GM18511 (cell line): ENCODE data around the gene MYLK.
A peak's percentile ranks its signal among the peaks of the same experiment; 100 is the strongest.

Experiments
- ATAC-seq: cut with Tn5 transposase; IDR thresholded peaks from one replicate; pipeline ENCODE4 v1.9.1; 2021; ENCODE audit warnings: mild to moderate bottlenecking, moderate library complexity; ENCODE audit not compliant: unreplicated experiment

Gene MYLK

DNA sequence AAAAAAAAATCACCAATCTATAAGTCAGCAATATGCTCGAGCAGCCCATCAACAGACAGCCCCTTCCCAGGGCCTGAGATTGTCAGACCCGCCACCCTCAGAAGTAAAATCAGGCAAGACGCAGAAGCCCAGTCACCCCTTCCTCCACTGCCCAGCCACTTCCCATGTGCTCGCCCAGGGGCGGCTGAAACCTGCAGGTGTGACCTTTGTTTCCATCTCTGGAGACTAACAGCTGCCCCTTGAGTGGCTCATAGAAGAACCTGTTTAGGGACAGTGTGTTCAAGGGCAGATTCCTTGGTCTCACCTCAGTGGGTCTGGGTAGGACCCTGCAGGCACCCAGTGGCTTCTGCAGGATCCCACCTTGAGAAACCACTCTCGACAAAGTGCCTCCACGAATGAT lies 105.6 kb downstream of the MYLK start:
- no peak for ATAC-seq

DNA sequence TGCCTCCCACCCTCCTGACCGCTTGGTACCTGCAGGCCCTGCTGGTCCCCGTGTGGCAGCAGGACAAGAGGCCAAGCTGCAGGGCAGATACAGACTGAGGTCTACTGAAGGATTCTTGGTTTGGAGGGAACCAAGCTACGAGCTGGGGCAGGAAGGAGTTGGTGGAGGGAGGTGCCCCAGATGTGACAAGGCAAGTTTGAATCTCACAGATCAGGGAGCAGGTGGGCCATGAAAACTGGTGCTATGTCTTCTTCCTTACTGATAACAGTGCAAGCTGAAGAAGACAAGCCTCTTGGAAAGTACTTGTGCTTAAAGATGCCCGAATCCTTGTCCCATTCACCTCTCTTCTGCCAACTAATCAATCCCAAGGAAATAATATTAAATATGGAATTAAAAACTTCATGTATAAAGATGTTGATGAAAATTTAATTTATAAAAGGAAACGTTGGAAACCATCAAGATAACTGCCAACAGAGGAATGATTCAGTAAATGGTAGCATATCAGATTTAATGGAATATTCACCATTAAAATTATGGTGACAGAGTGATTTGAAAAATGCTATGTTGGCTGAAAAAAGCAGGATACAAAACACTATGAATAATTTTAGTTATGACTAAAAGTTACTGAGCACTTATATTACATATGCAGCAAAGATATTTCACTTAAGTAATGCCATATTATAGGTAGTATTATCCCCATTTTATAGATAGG lies 107.9 kb downstream of the MYLK start:
- no peak for ATAC-seq

DNA sequence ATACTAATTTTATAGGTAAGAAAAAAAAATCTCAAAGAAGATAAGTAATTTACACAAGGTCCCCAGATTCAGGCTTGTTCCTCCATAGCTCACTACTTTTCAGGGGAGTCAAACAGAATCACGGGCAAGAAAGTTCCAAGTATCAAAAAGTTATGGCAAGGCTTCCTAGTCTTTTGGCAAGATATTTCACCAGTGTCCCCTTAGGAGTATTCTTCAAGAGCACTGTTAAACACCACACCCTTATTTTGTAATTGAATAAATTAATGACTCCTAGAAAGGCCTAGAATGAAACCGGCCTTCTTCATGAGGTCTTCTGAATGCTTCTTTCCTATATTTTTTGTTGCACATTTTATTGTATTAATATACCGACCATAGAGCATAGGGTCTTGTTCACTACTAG lies 109.7 kb downstream of the MYLK start:
- ATAC-seq = no peak

DNA sequence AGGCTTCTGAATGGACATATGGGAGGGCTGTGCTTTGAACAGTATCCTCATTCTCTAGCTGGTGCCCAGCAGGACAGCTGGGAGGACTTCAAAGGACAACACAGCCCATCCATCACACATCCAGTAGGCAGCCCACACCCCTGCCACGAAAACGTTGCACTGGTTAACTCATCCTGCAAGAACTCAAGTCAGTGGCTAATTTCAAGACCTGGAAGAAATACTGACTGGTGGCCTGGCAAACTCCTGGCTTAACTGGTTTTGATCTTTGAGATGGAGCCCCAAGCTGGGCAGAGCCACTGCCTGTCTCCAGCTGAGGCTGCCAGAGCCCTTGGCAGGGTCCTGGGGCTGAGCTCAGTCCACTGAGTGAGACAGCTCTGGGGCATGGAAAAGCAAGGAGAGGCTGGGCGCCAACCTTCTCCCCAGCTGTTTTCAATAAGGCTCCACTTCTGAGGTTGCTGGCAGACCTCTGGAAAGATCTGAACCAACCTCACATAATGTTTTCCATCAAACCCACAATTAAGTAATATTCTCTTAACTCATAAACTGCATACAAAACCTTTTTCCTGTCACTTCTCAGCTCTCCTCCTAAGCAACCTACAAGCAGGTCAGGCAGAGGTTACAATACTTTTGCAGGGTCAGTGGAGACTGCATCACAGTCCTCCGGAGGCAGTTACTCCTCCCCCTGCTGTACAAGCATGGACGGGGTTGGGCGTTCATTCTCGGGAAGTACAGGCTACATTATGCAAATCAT lies 110.3 kb downstream of the MYLK start:
- no peak for ATAC-seq

DNA sequence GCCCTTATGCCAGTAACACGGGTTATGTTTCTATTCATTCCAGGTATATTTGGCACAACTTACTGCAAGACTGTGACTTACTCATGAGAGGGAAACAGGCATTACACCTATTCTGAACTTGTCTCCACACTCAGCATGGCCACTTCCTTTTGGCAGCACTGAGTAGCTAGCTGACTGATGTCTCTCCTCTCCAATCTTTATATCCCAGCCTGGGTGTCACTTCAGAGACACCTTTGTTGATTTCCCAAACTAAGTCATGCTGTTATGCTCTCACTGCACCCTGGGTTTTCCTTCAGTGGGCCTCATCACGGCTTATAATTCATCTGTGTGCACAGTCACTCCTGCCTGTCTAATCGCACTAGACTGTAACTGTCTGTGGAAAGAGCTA lies 114.8 kb downstream of the MYLK start:
- ATAC-seq = no peak

- no peak for ATAC-seq
These were observed 115.4 kb downstream of the MYLK start for GRCh38 chr3:123768480-123769355.

DNA sequence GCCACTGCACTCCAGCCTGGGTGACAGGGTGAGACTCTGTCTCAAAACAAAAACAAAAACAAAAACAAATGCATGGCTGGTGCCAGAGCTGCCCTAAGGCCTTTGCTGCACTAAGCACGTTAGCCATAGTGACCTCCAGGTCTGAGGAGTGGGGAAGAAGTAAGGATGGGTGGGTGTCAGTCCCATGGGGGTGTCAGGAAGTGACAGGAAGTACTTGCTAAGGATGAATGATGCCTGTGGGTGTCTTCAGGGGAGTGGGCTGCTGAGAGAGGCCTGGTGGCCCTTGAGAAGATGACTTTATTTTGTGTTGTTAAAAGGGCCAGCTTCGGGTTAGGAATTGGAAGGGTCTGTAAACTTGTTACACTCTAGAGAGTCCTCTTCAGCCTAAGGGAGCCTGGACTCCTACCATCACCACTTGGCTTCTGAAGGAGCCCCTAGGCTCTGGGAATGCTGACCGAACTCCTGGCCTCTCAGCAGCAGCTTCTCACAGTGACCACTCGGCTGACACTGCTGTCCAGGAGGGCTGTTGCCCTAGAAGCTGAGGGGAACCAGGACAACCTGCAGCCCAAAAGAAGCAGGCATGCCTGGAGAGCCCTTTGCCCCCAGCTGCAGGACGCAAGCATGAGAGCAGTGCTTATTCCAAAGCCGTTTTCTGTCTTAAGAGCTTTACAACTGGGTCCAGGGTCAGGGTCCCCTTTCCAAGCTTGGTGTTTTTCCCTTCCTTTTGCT lies 116.4 kb downstream of the MYLK start:
- no peak for ATAC-seq

DNA sequence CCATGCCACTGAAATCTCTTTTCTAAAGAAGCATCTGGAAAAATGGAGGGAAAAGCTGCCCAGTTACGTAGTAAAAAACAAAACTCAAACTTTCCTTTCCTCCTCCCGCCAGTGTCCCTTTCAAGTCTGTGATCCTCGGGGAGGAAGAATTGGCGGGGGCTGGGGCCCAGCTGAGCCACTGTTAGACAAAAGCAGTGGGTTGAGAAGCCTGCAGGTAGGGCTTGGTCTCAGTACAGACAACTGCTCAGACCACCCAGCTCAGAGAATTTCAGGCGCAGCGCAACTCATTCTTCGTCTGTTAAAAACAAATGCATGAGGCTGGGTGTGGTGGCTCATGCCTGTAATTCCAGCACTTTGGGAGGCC lies 117.1 kb downstream of the MYLK start:
- no peak for ATAC-seq

- ATAC-seq = no peak
These were observed 117.7 kb downstream of the MYLK start for GRCh38 chr3:123766193-123767008.

- ATAC-seq = peak; percentile 67
These were observed 118.5 kb downstream of the MYLK start for GRCh38 chr3:123765475-123766128.

- no peak for ATAC-seq
These were observed 119.5 kb downstream of the MYLK start for GRCh38 chr3:123764647-123765046.

- ATAC-seq = no peak
These were observed 121.3 kb downstream of the MYLK start for GRCh38 chr3:123762805-123763204.

- ATAC-seq = no peak
These were observed 123.3 kb downstream of the MYLK start for GRCh38 chr3:123760817-123761216.

DNA sequence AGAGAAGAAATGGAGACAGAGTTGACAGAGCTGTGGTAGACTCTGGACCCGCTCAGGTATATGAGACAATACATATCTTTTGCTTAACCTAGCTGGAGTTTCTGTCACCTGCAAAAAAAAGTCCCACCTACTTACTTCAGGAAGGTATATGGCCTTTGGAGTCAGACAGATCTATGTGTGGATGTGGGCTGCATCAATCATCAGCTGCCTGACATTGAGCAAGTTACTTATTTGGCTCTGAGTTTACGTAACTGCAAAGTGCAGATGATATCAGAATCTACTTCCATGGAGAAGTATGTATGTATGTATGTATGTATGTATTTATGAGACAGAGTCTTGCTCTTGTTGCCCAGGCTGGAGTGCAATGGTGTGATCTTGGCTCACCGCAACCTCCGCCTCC lies 124.3 kb downstream of the MYLK start:
- no peak for ATAC-seq

- no peak for ATAC-seq
These were observed 124.8 kb downstream of the MYLK start for GRCh38 chr3:123759311-123759710.

DNA sequence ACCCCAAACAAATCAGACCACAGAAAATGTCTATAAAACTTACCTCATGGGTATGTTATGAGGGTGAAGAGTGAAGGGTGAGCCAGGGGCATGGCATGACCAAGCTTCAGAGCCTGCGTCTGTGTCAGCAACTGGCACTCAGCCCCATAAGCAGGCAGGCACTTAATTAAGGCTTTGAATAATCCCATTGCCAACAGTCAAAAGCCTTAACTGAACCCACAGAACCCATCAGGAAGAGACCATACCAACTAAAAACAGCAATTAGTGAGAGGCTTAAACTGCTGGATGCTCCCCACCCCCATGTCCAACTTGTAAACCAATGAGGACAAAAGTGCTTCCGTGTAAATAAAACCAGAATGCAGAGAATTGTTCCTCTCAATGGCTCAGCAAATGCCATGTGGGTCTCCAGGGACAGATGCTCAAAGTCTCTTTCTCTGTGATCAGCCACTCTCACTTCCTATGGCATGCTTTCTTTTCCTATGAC lies 126.0 kb downstream of the MYLK start:
- ATAC-seq = no peak

GRCh38 chr3:123757281-123757940 lies 126.7 kb downstream of the MYLK start:
- ATAC-seq = no peak

GRCh38 chr3:123755501-123755900 lies 128.6 kb downstream of the MYLK start:
- ATAC-seq = no peak

- ATAC-seq = no peak
These were observed 129.0 kb downstream of the MYLK start for GRCh38 chr3:123755085-123755484.
